ENCODE data around the gene ST3GAL4. TPM values are rescaled to one million over a fixed set of nuclear protein-coding genes. Genes with fewer than 3 reads are reported as not detected.

Gene ST3GAL4
- total RNA-seq, 1 experiment from 2014 or later = 13.6 TPM

GRCh38 chr11:126461996-126462395 is 106.5 kb downstream of the ST3GAL4 start:
- no peak overlapping the region for H3K4me2 ChIP-seq (ENCODE audit: insufficient read depth, insufficient read length, low read length)
- TF ChIP-seq CTCF (conservative IDR thresholded peaks at IDR 0.05) = no peak
- WGBS (ENCODE audit: extremely low coverage, insufficient read length, low lambda C conversion rate) = no CpG with 5 or more reads among the region's 6 CpGs
- DNase-seq = no peak
- no peaks in the 10 kb centered on the region for H3K79me2 ChIP-seq (ENCODE audit: insufficient read depth, low read length)
- H4K5ac ChIP-seq (ENCODE audit: insufficient read length, low read depth, low read length) = no peak overlapping the region
- H3K56ac ChIP-seq (ENCODE audit: insufficient read length, low read depth, low read length) = no peak overlapping the region
- no peak overlapping the region for H3K23ac ChIP-seq (ENCODE audit: insufficient read length, low read depth, low read length)
- no peak overlapping the region for H2AK5ac ChIP-seq (ENCODE audit: insufficient read length, low read length)
- H2BK12ac ChIP-seq (ENCODE audit: insufficient read length, low read depth, low read length) = no peak overlapping the region
- peaks cover 0 to 5% (median 0%) of the 10 kb centered on the region in 3 experiments; a peak in 1 of 7 replicates for H3K36me3 Mint-ChIP-seq (ENCODE audit: insufficient read depth in 1 of 3, low read depth in 3 of 3)
- no peaks in the 10 kb centered on the region for H3K79me1 ChIP-seq (ENCODE audit: insufficient read depth, low read depth, low read length, poor library complexity, severe bottlenecking)
- no peak overlapping the region for H2BK120ac ChIP-seq (ENCODE audit: low read depth, low read length, poor library complexity, severe bottlenecking)
- H3K18ac ChIP-seq (ENCODE audit: insufficient read length, low read depth, low read length) = no peak overlapping the region
- no peak overlapping the region for H2BK5ac ChIP-seq (ENCODE audit: insufficient read length, low read length)
- peaks cover 19 to 27% of the 10 kb centered on the region in 2 experiments for H3K4me1 Mint-ChIP-seq
- no peak overlapping the region for H2BK20ac ChIP-seq (ENCODE audit: low read depth, low read length, poor library complexity, severe bottlenecking)
- H4K91ac ChIP-seq (ENCODE audit: insufficient read length, low read depth, low read length) = no peak overlapping the region
- H2AFZ ChIP-seq (ENCODE audit: low read length) = no peak overlapping the region
- H3K27ac ChIP-seq (ENCODE audit: insufficient read length, low read depth, low read length) = no peak overlapping the region
- H3K27ac Mint-ChIP-seq = no peak overlapping the region
- no peaks in the 10 kb centered on the region; the same call in 1 of the 2 replicates for H3K4me1 ChIP-seq (ENCODE audit: insufficient read depth, low read length)
- peaks cover 3 to 4% of the 10 kb centered on the region in 2 experiments; a peak in 1 of 5 replicates for H3K9me3 Mint-ChIP-seq
- H3K14ac ChIP-seq (ENCODE audit: insufficient read depth, low read length) = no peak overlapping the region
- H3K27me3 Mint-ChIP-seq (ENCODE audit: low read depth) = peaks cover 16% of the 10 kb centered on the region
- no peak overlapping the region for H3K9ac ChIP-seq (ENCODE audit: extremely low read depth, insufficient read length, low read length)
- no peaks in the 10 kb centered on the region for H3K27me3 ChIP-seq (ENCODE audit: insufficient read depth, low read length)
- no peak overlapping the region for H3K4me3 Mint-ChIP-seq
- H3T11ph ChIP-seq (ENCODE audit: low read length) = no peak overlapping the region
- no peaks in the 10 kb centered on the region for H3K9me3 ChIP-seq (ENCODE audit: control insufficient read depth, low read depth, low read length)
- H4K8ac ChIP-seq (replicated peaks; ENCODE audit: insufficient read length, low read depth, low read length) = no peak overlapping the region
- no peak overlapping the region for H3K4ac ChIP-seq (ENCODE audit: low read depth, low read length)
- H4K20me1 ChIP-seq (ENCODE audit: control insufficient read depth, insufficient read depth, insufficient read length) = no peaks in the 10 kb centered on the region
- H2BK15ac ChIP-seq (ENCODE audit: low read depth, low read length) = no peak overlapping the region
- H3K23me2 ChIP-seq (ENCODE audit: insufficient read length, low read depth, low read length, poor library complexity, severe bottlenecking) = no peaks in the 10 kb centered on the region

All from H9 (cell line).